Activated naive CD8-positive, alpha-beta T cell treated with anti-CD3 and anti-CD28 coated beads, Interleukin-2, amount 10 ng/mL, durations not matched to agents 7 days and 5 days (primary cell): ENCODE results near the gene CABP1. TPM values are rescaled to one million over a fixed set of nuclear protein-coding genes. Genes with fewer than 3 reads are reported as not detected.

Source experiments
- ATAC-seq: fragments of 150-1000 bp; cut with Tn5 transposase; one replicate; pipeline ENCODE4 v1.10.0; 2021; ENCODE audit warnings: low read depth, moderate library complexity
- POLR2A ChIA-PET: fragments of 350-600 bp; sonication (Branson Sonifier 250); formaldehyde crosslinking; loops from one replicate; lab custom pipeline; 2021; ENCODE audit warnings: antibody characterized with exemption; lab: Charles Lee
- DNase-seq: peaks from one replicate; pipeline ENCODE4 v3.0.0; 2021
- H3K27ac Mint-ChIP-seq: one replicate; pipeline ENCODE4 v1.8.0; 2022; ENCODE audit warnings: mild to moderate bottlenecking, mixed read lengths
- H3K27me3 Mint-ChIP-seq: one replicate; pipeline ENCODE4 v1.8.0; 2022; ENCODE audit warnings: mild to moderate bottlenecking, moderate library complexity, mixed read lengths
- H3K36me3 Mint-ChIP-seq: one replicate; pipeline ENCODE4 v1.8.0; 2021; ENCODE audit warnings: mild to moderate bottlenecking, mixed read lengths
- H3K4me1 Mint-ChIP-seq: one replicate; pipeline ENCODE4 v1.8.0; 2021; ENCODE audit warnings: mixed read lengths
- H3K4me3 Mint-ChIP-seq: one replicate; pipeline ENCODE4 v1.8.0; 2022; ENCODE audit warnings: mild to moderate bottlenecking, moderate library complexity, mixed read lengths
- H3K9me3 Mint-ChIP-seq: one replicate; pipeline ENCODE4 v1.8.0; 2021; ENCODE audit warnings: mixed read lengths
- total RNA-seq, 2 experiments: library from RNA; stranded (reverse); gene quantifications; one replicate each; pipeline ENCODE4 v1.2.3, GENCODE V29; 2021

Gene CABP1
- total RNA-seq, 2 experiments from 2014 or later = 1.4 to 1.7 TPM

- H3K27me3 Mint-ChIP-seq = no peaks in the 10 kb centered on the region
- H3K36me3 Mint-ChIP-seq = peaks cover 17% of the 10 kb centered on the region
- peaks cover 1% of the 10 kb centered on the region for H3K4me1 Mint-ChIP-seq
- no peak for DNase-seq
- POLR2A ChIA-PET = interaction anchor here (0.8 to 1.4 kb wide), 3 partner anchors 12 to 116 kb away, joined by 3 to 4 read pairs (median 4); partner anchors contain the start of gene MLEC
- no peaks in the 10 kb centered on the region for H3K9me3 Mint-ChIP-seq
- H3K4me3 Mint-ChIP-seq = no peak overlapping the region
- peak overlapping the region; percentile 23 for H3K27ac Mint-ChIP-seq
- no peak for ATAC-seq
Observed at GRCh38 chr12:120698665-120699064, 58.2 kb downstream of the CABP1 start.

- no peak overlapping the region for H3K4me3 Mint-ChIP-seq
- ATAC-seq (no peak), DNase-seq (no peak)
- H3K27ac Mint-ChIP-seq = no peak overlapping the region
- H3K4me1 Mint-ChIP-seq = peaks cover 1% of the 10 kb centered on the region
- no peaks in the 10 kb centered on the region for H3K27me3 Mint-ChIP-seq
- POLR2A ChIA-PET = no interaction called here
- no peaks in the 10 kb centered on the region for H3K9me3 Mint-ChIP-seq
- H3K36me3 Mint-ChIP-seq = peaks cover 16% of the 10 kb centered on the region
Observed at GRCh38 chr12:120699553-120699952, 59.1 kb downstream of the CABP1 start.

GRCh38 chr12:120700886-120701285 is 60.5 kb downstream of the CABP1 start:
- ATAC-seq (no peak), DNase-seq (no peak)
- POLR2A ChIA-PET = no interaction called here
- H3K36me3 Mint-ChIP-seq = peaks cover 12% of the 10 kb centered on the region
- no peaks in the 10 kb centered on the region for H3K9me3 Mint-ChIP-seq
- H3K4me1 Mint-ChIP-seq = peaks cover 1% of the 10 kb centered on the region
- H3K27ac Mint-ChIP-seq = no peak overlapping the region
- no peak overlapping the region for H3K4me3 Mint-ChIP-seq
- H3K27me3 Mint-ChIP-seq = no peaks in the 10 kb centered on the region

DNA sequence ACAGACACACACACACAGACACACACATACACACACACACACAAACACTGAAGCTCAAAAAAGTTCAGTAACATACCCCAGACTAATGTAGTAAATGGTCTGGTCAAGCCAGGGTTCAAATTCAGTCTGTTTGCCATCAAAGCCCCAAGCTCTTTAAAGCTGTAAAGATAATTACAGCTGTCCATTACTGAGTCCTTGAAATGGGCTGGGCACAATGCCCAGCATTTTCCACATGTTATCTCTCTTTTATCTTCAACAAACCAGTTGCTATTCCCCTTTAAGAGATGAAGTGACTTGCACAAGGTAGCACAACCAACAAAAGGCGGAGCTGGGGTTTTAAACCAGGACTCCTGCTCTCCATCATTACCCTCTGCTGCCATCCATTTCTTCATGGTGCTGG is 62.2 kb downstream of the CABP1 start:
- Mint-ChIP-seq H3K4me3 (no peak overlapping the region), H3K36me3 (peaks cover 9% of the 10 kb centered on the region), H3K4me1 (peaks cover 1% of the 10 kb centered on the region), H3K27me3 (no peaks in the 10 kb centered on the region), H3K27ac (no peak overlapping the region), H3K9me3 (no peaks in the 10 kb centered on the region)
- POLR2A ChIA-PET = no interaction called here
- no peak for DNase-seq
- no peak for ATAC-seq

- POLR2A ChIA-PET = no interaction called here
- DNase-seq (no peak), ATAC-seq (no peak)
- no peaks in the 10 kb centered on the region for H3K27me3 Mint-ChIP-seq
- H3K36me3 Mint-ChIP-seq = peaks cover 9% of the 10 kb centered on the region
- no peak overlapping the region for H3K4me3 Mint-ChIP-seq
- H3K27ac Mint-ChIP-seq = no peak overlapping the region
- no peaks in the 10 kb centered on the region for H3K9me3 Mint-ChIP-seq
- peaks cover 1% of the 10 kb centered on the region for H3K4me1 Mint-ChIP-seq
Observed at GRCh38 chr12:120703311-120703942, 63.0 kb downstream of the CABP1 start.

DNA sequence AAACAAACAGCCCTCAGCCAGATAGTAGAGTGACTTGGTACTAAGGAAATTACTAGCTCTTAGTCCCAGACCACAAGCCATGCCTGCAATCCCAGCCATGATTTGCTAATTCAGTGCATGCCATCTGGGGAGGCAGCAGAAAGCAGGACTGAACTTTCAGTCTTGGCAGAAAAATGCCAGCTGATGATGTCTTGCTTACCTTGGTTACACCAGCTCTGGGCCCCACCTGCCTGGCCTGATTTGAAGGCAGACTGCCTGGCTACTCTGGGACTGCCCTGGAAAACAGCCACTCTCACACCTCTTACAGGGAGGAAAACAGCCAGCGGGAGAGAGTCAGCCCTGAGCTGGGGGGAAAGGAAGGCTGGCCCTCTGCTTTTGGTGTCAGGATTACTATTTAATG is 65.2 kb downstream of the CABP1 start:
- H3K9me3 Mint-ChIP-seq = no peaks in the 10 kb centered on the region
- POLR2A ChIA-PET = no interaction called here
- no peak overlapping the region for H3K4me3 Mint-ChIP-seq
- peaks cover 4% of the 10 kb centered on the region for H3K36me3 Mint-ChIP-seq
- DNase-seq (no peak), ATAC-seq (no peak)
- H3K27ac Mint-ChIP-seq = no peak overlapping the region
- H3K4me1 Mint-ChIP-seq = peaks cover 4% of the 10 kb centered on the region
- no peaks in the 10 kb centered on the region for H3K27me3 Mint-ChIP-seq

DNA sequence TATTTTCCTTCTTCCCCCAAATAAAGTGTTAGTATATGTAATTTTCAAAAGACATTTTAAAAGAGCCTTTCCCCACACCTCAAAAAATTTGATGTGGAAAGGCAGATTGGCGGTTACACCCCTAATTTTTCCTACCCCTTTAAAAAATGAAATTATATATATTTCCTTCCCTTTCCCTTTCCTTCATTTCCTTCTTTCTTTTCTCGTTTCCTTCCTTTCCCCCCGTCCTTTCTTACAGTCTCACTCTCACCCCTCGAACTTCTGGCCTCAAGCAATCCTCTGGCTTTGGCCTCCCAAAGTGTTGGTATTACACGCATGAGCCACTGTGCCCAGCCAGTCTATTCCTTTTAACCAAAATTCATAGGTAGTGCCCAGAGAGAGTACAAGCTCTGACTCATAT is 65.6 kb downstream of the CABP1 start:
- ATAC-seq (no peak), DNase-seq (no peak)
- Mint-ChIP-seq H3K4me1 (peaks cover 4% of the 10 kb centered on the region), H3K27ac (no peak overlapping the region), H3K9me3 (no peaks in the 10 kb centered on the region), H3K36me3 (peaks cover 3% of the 10 kb centered on the region), H3K4me3 (no peak overlapping the region), H3K27me3 (no peaks in the 10 kb centered on the region)
- POLR2A ChIA-PET = no interaction called here

DNA sequence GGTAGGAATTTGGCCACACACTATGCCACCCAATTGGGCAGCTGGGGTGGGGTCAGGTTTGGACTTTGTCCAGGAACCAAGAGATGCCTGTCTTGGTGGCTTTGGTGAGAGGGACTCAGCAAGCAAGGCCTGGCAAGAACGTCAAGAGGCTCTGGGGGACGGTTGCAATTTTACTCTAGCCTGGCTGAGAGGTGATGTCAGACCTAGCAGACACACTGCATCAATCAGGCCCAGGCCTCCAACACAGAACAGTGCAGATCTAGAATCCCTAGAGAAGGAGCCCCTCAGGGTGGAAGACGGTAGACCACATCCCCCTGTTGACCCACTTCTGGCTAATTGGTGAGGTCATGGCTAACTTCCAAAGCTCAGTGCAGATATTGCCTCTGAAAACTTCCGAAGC is 68.2 kb downstream of the CABP1 start:
- peaks cover 27% of the 10 kb centered on the region for H3K4me1 Mint-ChIP-seq
- ATAC-seq = no peak
- no peak overlapping the region for H3K27ac Mint-ChIP-seq
- no peaks in the 10 kb centered on the region for H3K36me3 Mint-ChIP-seq
- POLR2A ChIA-PET = no interaction called here
- no peaks in the 10 kb centered on the region for H3K9me3 Mint-ChIP-seq
- no peak for DNase-seq
- no peak overlapping the region for H3K4me3 Mint-ChIP-seq
- H3K27me3 Mint-ChIP-seq = no peaks in the 10 kb centered on the region

DNA sequence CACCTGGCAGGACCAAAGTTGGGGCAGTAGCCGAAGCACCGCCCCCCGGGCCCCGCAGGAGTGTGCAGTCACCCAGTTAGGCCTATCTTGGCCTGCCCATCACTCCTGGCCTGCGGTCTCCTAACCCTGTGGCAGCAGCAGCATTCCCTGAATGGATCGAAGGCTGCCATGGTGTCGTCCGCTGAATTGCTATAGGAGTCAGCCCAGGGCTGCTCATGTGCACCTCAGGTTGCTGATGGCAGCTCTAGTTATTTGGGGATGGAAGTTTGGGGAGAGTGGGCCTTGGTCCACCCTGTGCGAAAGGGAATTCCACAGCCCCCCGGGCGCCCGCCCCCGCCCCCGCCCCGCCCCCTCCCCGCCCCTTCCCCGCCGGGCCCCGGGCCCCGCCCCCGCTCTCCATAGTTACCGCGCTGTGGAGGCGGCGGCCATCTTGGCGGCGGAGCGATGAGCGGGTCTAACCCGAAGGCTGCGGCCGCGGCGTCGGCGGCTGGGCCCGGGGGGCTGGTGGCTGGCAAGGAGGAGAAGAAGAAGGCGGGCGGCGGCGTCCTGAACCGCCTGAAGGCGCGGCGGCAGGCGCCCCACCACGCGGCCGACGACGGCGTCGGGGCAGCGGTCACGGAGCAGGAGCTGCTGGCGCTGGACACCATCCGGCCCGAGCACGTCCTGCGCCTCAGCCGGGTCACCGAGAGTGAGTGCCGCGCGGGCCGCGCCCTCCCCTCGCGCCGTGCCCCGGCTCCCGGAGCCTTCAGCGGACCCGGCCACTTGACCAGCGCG is 69.8 kb downstream of the CABP1 start, which contains the start of gene UNC119B:
Gene UNC119B, plus strand, starts transcription at position 428 of the 774 bp plus-strand sequence. Its CDS starts 17 bp downstream, at position 445.
- H3K36me3 Mint-ChIP-seq = peaks cover 4% of the 10 kb centered on the region
- H3K27ac Mint-ChIP-seq = peak within 1 kb of the TSS; percentile 84
- peaks cover 32% of the 10 kb centered on the region for H3K4me1 Mint-ChIP-seq
- DNase-seq = peak; percentile 84
- ATAC-seq = peak; percentile 77
- POLR2A ChIA-PET = interaction anchor here (0.6 to 1.4 kb wide), 3 partner anchors 61 to 196 kb away, joined by 3 to 4 read pairs (median 4); no protein-coding TSS in a partner anchor
- peak within 1 kb of the TSS; percentile 91 for H3K4me3 Mint-ChIP-seq
- H3K9me3 Mint-ChIP-seq = no peaks in the 10 kb centered on the region
- H3K27me3 Mint-ChIP-seq = no peaks in the 10 kb centered on the region

DNA sequence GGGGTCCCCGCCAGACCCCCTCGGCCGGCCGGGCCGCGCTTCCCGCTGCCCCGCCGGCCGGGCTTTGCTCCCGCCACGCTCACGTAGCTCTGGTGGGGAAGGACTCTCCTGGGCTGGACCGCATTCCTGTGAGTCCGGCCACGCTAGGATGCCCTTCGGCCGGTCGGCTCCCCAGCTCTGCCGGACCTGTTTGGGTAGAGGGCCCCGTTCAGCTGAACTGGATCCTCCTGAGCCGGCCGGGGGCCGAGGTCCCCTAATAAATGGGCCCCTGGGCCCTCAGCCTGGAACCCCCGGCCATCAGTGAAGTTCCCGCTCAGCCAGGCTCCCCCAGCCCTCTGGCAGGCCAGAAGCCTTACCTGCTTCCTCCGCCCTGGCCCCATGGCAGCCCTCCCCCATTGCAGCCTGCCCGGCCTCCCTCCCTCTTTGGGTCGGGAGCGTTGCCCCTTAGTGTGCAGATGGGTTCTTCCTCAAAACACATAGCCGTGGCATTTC is 70.4 kb downstream of the CABP1 start:
- ATAC-seq = peak; percentile 20
- POLR2A ChIA-PET = interaction anchor here (0.6 to 1.4 kb wide), 4 partner anchors 22 to 195 kb away, joined by 3 to 4 read pairs (median 4); no protein-coding TSS in a partner anchor
- DNase-seq = peak; percentile 54
- Mint-ChIP-seq H3K4me1 (peaks cover 32% of the 10 kb centered on the region), H3K27me3 (no peaks in the 10 kb centered on the region), H3K9me3 (no peaks in the 10 kb centered on the region), H3K27ac (peak overlapping the region; percentile 84), H3K36me3 (peaks cover 4% of the 10 kb centered on the region), H3K4me3 (peak overlapping the region; percentile 91)

- no peaks in the 10 kb centered on the region for H3K9me3 Mint-ChIP-seq
- ATAC-seq (no peak), DNase-seq (no peak)
- POLR2A ChIA-PET = interaction anchor here (1.0 to 1.4 kb wide), 3 partner anchors 22 to 62 kb away, joined by 3 to 4 read pairs (median 3); no protein-coding TSS in a partner anchor
- H3K4me1 Mint-ChIP-seq = peaks cover 32% of the 10 kb centered on the region
- H3K27me3 Mint-ChIP-seq = no peaks in the 10 kb centered on the region
- H3K36me3 Mint-ChIP-seq = peaks cover 6% of the 10 kb centered on the region
- peak overlapping the region; percentile 84 for H3K27ac Mint-ChIP-seq
- H3K4me3 Mint-ChIP-seq = peak overlapping the region; percentile 91
Observed at GRCh38 chr12:120711411-120711810, 71.0 kb downstream of the CABP1 start.

DNA sequence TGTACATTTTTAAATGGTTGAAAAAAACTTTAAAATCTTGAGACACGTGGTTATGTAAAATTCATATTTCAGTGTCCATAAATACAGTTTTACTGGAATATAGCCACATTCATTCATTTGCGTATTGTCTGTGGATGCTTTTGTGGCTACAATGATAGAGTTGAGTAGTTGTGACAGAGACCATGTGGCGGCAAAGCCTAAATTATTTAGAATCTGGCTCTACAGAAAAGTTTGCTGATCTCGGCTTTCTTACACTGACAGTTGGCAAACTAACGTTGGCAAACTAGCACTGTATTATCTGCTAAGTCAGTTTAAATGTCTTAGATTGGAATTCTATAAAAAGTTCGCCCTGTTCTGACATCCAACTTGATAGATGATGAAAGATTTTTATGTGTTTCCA is 72.2 kb downstream of the CABP1 start:
- POLR2A ChIA-PET = no interaction called here
- DNase-seq (no peak), ATAC-seq (no peak)
- H3K9me3 Mint-ChIP-seq = no peaks in the 10 kb centered on the region
- peaks cover 9% of the 10 kb centered on the region for H3K36me3 Mint-ChIP-seq
- H3K27ac Mint-ChIP-seq = no peak overlapping the region
- H3K4me1 Mint-ChIP-seq = peaks cover 33% of the 10 kb centered on the region
- H3K27me3 Mint-ChIP-seq = no peaks in the 10 kb centered on the region
- no peak overlapping the region for H3K4me3 Mint-ChIP-seq

DNA sequence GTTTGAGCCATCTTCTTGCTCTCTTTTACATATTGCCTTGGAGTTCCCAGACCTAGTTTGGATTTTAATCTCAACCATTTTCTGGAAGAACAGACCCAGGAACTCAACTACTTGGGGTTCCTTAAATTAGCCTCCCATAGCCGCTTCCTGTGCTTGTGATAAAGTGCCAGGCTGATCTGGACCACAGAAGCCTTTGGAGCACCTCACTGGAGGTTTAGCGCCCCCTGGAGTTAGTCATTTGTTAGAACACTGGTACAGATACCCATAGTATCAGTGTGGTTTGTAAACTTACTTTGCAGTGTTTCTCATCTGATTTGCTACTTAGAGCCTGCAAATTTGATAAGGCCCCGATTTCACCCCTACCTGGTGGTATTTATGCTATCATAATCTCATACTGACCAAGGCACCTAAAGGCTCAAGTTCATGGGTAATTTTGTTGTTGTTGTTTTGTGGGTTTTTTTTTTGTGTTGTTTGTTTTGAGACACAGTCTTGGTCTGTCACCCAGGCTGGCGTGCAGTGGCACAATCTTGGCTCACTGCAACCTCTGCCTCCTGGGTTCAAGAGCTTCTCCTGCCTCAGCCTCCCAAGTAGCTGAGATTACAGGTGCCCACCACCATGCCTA is 73.5 kb downstream of the CABP1 start:
- Mint-ChIP-seq H3K4me1 (peaks cover 41% of the 10 kb centered on the region), H3K4me3 (no peak overlapping the region), H3K9me3 (no peaks in the 10 kb centered on the region), H3K36me3 (peaks cover 13% of the 10 kb centered on the region), H3K27ac (peak overlapping the region; percentile 57), H3K27me3 (no peaks in the 10 kb centered on the region)
- ATAC-seq = peak; percentile 76
- POLR2A ChIA-PET = interaction anchor here (0.5 kb wide), 1 partner anchor 412 kb away, joined by 3 read pairs; the partner anchor contains the start of gene SIRT4
- no peak for DNase-seq
